HPDE6-E6E7 (cell line): Measurements from ENCODE around the gene PTPRN2.

ENCODE experiments used
- DNase-seq: peaks from one replicate; pipeline ENCODE4 v3.0.0; 2011; ENCODE audit warnings: missing footprints; ENCODE audit errors: extremely low spot score

The PTPRN2 gene

DNA sequence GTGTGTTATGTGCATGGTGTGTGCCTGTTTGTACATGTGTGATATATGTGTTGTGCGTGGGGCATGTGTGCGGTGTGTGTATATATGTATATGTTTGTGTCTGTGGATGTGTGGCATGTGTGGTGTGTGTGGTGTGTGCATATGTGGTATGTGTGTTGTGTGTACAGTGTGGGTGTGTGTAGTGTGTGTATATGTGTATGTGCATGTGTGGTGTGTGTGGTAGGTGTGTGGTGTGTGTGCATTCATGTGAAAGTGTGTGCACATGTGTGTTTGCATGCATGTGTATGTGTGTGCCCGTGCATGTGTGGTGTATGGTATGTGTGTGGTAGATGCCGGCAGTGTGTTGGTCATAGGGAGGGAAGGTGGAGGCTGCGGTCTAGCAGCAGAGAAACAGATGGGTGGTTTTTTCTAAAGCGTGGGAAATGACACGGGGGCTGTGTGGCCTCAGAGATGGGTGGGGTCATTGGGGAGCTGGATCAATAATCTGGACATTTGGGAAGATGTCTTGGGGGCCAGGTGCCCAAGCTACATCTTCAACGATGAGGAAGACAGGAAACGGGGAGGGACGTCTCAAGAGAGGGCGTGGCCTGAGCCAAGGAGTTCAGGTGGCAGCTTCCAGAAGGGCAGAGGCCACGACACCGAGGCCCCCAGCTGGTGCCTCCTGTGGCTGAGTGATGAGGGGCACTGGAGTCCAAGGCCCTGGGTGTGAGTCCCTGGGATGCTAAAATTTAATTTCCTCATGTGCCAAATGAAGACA, 769.5 kb downstream of the PTPRN2 start:
- DNase-seq = no peak

DNA sequence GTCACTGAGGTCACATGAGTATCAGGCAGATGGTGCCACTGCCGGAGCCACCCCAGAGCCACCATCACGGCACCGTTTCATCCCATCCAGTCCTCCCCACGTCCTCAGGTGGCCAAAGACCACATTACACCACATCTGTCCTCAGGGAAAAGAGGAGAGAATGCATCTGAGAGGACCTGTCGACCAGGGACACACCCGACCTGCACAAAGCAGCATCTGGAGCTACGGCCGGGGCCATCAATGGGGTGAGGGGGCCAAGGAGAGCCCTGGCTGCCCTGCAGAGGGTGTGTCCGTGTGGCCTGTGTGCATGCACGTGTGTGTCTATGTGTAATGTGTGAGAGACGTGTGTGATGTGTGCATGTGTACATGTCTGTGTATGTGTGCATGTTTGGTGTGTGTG, 770.2 kb downstream of the PTPRN2 start:
- no peak for DNase-seq

DNA sequence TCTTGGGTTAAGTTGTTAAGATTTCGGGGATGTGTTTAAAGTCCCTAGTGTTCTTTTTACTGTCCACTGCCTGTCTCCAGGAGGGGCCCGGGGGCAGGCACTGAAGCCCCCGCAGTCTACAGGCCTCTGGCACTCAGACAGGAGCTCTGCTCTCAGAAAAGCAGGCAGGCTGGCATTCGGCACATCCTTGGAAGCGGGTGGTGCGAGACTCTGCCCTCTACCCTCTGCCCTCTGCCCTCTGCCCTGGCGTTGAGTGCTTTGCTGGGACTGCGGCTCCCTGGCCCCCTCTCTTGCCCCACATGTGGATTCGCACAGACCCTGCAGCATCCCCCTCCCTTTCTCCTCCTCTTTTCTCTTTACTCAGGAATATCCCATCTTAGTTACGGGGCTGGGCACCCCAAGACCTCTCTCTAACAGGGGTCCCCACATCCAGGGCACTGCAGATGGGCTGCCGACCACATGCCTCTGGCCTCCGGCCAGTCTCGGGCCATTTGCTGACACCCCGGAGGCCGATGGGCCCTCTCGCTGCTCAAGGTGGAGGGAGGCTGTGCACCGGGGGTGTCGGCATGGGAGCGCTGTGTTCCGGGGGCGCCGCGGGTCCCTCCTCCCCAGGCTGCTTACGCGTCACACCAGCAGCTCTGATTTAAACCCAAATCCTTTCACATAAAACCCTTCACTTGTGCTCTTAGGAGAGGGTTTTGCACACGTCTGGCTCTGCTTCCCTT, 770.9 kb downstream of the PTPRN2 start:
- no peak for DNase-seq

DNA sequence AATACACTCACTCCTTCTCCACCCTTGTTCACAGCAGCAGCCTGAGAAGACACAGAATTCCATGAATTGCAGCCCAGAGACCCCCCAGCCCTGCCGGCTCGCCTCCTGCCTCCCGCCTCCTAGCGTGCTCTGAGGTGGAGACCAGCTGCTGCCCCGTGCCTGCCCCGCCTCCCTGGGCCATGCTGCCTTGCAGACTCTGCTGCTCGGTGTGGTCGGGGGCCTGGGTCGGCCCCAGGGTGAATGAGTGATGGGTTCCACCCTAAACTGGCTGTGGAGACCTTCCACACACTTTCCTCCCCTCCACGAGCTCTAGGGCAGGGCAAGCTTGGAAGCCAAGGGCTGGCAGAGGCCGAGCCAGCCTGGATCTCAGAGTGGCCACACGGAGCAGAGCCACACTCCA, 771.5 kb downstream of the PTPRN2 start:
- no peak for DNase-seq

DNA sequence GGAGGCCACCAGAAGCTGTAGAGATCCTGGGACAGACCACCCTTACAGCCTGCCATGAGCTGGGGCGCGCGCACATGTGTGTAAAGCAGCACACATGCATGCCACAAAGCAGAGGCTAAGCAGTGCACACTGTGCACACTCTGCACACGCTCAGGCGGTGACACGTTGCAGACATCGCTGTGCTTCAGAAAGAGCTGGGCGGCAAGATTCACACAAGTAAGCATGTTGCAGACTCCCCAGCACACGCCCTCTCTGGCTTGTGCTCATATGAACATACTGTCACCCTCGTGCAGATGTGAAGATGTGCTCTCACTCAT, 772.0 kb downstream of the PTPRN2 start:
- no peak for DNase-seq

DNA sequence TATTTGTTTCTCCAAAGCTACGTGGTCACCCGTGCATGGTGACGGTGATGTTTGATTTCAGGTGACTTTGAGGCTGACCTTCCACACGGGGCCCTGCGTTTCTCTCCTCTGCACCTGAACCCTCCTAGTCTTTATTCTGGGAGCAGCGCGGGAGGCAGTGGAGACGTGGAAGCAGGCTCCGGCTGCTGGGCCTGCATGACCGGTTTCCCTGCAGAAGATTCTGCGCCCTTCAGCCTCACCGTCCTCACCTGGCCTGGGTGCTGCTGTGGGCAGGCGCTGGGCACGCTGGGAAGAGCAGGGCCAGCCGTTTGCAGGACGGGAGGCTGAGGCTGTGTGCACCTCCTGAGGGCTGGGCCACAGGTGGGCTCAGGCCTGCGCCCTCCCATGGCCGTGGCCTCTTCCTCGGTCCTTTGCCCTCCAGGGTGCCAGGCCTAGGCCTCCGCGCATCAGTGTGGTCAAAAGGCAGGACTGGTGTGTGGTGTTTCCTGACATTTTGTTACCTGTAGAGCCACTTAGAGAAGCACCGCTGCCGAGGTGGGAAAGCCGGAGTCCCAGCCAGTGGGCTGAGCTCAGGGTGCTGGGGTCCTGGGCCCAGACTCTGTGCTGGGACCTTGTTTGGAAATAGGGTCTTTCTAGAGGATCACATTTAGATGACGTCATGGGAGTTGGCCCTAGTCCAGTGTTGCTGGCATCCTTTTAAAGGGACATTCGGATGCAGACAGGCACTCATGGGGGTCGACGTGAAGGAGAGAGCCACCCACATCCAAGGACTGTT, 772.5 kb downstream of the PTPRN2 start:
- DNase-seq = no peak

DNA sequence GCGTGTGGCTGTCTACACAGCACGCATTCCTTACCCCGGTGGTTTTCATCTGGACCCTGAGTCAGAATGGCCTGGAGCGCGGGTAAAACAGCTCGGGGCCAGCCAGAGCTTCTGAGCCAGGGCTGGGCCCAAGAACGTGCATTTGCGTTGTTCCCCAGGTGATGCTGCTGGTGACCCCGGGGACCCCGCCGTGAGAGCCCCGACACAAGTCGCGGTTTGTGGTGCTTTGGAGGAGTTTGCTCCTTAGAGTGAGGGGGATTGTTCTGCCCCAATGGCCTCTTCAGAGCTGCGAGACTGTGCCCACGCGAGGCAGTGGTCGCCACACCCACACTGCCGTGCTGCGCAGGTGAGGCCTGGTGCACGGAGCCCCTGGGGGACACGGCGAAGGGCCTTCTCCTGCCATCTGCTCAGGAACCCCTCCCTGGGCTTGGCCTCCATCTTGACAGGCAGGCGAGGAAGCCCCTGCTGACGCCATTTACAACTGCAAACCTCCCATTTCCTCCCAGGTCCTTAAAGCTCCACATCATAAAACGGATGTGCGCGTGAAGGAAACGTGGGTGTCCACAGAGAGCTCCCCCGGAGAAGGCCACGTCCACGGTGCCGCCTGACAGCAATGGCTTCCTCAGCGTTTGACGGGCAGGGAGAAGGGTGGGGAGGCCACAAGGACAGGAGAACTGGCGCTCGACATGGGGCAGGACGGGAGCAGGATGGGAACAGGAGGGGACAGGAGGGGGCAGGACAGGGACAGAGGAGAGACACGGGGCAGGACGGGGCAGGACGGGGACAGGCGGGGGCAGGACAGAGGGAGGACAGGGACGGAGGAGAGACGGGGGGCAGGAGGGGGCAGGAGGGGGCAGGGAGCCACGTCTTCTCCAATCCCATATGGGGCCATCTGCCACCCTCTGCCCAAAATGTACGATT, 773.6 kb downstream of the PTPRN2 start:
- no peak for DNase-seq

DNA sequence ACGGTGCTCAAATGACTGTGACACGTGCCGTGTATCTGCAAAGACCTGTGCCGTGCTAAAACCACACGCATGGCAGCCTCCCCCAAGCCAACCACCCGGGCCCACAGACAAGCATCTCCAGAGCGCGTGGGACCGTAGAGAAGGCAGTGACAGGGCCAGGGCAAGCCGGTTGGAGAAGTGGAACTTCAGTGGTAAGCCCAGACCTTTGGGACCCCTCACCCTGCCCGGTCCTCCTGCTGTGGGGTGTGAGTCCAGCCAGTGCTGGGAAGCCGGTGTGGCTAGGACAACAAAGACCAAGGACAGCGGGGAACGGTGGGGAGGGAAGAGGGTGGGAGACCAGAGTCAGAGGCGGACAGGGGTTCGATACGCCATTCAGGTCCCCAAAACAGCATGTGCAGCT, 774.6 kb downstream of the PTPRN2 start:
- DNase-seq = no peak

DNA sequence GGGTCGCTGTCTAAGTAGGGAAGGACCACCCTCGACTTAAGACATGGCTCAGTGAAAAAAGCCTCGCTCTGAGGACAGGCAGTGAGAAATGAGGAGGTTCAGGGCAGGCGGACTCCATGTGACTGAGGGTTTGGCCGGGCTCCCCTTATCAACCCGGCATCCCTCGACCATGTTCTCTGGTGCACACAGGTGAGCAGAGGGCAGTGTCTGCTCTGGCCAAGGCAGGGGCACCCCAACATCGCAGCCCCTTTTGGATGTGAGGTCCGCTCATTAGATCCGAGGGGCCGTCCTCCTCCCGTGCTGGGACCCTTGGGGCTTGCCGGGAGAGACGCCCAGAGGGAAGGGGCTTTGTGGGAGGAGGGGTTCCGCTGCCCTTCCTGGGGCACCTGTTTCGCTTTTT, 775.7 kb downstream of the PTPRN2 start:
- no peak for DNase-seq

DNA sequence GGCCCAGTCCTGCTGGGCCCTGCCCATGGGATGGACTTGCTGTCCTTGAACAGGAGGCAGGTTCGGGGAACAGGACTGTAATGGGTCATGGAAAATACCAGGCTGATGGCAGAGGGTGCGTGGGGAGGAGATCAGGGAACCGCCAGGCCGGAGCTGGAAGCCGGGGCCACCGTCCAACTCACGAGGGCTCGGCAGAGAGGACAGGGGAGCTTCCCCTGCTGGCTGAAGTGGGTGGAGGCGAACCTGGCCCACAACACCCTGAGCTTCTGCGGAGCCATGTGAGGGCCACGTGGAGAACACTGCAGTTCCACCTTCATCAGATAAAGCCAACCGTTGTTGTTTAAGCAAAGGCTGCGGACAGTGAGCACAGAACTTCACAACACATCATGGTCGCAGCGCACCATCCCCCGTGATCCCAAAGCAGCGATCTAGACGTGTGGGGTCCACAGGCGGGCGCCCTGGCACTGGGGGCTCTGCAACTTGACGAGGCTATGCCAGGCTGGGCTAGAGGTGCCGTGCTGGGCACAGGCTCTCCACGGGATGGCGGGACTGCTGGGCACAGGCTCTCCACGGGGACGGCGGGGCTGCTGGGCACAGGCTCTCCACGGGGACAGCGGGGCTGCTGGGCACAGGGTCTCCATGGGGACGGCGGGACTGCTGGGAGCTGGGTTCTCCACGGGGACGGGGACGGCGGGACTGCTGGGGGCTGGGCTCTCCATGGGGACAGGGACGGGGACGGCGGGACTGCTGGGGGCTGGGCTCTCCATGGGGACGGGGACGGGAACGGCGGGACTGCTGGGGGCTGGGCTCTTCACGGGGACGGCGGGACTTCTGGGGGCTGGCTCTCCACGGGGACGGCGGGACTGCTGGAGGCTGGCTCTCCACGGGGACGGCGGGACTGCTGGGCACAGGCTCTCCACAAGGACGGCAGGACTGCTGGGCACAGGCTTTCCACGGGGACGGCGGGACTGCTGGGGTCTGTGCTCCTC, 777.5 kb downstream of the PTPRN2 start:
- no peak for DNase-seq

DNA sequence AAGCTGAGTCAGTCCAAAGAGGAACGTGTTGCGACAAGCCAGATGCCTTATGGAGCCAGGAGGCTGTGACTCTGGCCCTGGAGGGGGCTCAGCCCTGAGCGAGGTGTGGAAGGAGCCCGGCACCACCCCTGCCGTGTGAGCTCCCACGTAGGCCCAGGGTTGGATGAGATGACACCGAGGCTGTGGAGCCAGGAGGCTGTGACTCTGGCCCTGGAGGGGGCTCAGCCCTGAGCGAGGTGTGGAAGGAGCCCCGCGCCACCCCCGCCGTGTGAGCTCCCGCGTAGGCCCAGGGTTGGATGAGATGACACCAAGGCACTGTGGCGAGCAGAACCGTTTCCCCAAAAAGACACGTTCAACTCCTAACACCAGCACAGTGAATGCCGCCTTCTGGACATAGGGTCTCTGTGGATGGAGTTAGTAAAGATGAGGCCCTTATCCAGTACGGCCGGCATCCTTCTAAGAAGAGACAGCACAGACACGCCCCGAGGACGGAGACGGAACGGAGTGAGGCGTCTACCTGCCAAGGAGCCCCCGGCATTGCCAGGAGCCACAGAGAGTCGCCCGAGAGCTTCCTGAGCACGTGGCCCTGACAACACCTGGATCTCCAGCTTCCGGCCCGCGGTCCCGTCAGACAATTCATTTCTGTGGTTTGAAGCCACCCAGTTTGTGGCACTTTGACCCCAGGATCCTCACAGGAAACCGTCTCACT, 778.3 kb downstream of the PTPRN2 start:
- no peak for DNase-seq

DNA sequence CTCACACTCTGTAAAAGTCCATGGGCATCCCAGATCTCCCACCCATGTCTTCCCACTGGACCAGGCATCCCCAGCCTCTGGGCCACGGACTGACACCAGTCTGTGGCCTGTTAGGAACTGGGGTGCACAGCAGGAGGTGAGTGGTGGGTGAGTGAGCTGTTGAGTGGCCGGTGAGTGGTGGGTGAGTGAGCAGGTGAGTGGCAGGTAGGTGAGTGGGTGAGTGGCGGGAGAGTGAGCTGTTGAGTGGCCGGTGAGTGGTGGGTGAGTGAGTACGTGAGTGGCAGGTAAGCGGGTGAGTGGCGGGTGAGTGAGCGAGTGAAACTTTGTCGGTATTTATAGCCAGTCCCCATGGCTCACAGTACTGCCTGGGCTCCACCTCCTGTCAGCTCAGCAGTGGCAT, 779.6 kb downstream of the PTPRN2 start:
- DNase-seq = no peak

DNA sequence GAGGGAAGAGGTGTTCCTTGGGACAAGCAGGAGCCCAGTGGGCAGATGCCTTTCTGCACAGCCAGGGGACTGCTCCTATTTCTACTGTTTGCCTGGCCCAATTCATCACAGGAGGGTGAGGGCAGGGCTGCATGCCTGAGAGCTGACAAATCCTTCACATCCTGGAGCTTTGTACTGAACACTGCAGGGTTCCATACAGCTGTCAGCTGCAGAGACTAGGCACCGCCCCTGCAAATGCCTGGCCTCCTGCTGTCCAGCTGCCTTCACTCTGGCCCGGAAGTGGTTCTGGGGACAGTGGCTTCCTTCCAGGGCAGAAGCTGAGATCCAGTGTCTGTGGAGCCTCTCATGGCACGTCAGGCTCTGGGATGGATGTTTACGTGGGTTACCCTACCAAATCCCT, 780.1 kb downstream of the PTPRN2 start:
- no peak for DNase-seq

DNA sequence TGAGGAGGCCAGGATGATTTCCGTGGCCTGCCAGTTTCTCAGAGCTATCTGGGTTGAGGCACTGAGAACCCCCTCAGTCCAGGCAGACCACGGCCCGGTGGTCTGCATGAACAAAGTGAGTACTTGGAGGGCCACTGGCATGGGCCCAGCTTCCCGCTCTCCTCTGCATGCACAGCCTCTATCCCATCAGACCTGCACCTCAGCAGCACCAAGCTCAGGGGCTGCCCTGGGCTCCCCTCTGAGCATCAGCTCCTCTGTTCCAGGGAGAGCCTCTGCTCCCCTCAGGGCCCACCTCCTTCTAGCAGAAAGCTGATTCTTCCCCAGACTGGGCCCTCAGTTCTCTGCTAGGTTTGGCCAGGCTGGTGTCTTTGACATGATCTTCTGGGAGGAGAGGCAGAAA, 780.9 kb downstream of the PTPRN2 start:
- no peak for DNase-seq

DNA sequence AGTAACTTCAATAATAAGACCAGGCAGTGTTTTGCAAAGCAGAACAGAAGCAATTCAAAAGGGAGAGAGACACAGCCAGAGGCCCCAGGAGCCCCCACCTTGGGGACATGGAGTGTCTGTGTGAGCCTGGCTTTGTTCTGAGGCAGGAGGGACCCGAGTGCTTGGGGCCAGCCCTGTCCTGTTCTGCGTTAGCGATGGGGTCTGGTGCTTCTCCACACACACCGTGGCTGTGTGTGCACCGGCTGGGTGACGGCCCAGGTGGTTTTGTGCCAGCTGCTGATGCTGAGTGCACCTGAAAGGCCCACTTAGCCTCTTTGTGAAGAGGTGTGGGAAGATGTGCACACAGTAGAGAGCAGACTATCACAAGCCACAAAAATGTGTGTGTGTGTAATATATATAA, 781.9 kb downstream of the PTPRN2 start:
- no peak for DNase-seq

DNA sequence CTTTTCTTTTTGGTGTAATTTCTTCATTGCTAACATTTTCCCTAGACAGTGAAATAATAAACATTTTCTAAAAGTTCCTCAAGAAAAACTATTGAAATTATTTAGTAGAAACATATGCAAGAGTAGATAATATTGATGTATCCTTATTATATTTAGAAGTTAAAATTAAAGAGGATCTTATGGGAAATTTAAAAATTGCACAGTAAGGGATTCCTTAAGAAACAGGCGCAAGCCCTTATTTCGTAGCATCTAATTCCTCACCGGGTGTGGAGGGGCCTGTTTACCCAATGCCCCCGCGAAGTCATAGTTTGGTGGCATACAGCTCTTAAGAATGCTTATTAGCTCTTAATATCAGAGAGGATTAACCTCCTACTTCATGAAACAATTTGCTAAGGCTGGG, 783.7 kb downstream of the PTPRN2 start:
- no peak for DNase-seq

DNA sequence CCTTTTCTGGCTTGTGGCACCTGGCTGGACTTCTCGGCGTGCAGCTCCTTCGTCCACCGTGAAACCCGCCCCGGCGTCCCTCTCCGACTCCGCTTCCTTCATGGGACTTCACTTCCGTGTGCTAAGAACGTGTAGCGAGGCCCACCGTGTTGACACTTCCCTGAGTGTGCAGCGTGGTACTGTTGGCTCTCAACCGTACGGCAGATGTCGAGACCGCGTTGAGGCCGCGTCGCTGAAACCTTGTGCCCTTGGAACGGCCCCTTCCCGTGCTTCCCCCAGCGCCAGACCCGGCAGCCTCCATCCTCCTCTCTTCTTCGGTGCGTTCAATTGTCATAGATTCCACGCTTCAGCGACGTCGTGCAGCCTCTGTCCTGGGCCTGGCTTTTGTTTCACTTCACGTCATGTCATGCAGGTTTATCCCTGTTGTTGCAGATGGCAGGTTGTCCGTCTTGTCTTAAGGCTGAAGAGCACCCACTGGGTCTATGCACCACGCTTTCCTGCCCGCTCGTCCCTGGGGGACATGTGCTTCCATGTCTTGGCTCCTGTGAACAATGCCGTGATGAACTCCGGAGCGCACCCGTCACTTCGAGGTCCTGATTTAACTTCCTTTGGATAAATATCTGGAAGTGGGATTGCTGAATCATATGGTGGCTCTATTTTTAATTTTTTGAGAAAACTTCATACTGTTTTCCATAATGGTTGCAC, 785.5 kb downstream of the PTPRN2 start:
- no peak for DNase-seq

DNA sequence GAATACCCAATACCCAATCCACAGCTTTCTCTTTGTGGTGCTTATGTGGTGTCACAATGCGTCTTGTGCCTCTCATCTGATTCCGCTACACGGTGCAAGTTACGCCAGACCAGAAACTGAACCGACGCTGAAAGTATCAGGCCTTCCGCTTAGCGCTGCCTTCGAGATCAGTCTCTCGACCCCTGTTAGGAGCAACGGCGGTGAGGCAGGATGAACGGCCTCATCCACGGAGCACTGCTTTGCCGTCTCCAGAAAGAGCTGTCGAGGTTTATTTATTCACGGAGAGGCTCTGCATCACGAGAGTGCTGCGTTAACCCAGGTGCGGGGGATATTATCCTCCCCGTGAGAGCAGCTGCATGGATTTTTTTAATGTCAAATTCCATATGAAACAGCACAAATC, 786.5 kb downstream of the PTPRN2 start:
- DNase-seq = no peak

DNA sequence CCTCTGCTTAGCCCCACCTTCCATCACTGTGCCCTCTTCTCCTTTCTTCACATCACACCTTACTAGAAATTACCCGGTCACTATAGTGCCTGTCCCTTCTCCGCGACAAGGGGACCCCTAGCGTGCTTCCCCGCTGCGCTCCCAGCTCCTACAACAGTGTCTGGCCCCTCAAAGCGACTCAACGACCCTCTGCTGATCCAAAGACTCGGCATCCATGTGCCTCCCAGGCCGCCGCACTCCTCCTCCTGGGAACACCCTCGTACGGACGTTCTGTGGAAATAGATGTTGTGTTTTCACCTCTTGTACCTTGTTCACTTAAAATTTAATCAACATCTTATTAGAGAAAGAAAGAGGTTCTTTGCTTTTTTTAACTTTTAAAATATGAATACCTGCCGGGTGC, 787.3 kb downstream of the PTPRN2 start:
- DNase-seq = no peak
